IMR-90 (cell line): Measurements from ENCODE around the gene TBCD. TPM values are rescaled to one million over a fixed set of nuclear protein-coding genes. Genes with fewer than 3 reads are reported as not detected.

ENCODE experiments used
- ATAC-seq: fragments of 200-7000 bp; cut with Tn5 transposase; 2 replicates; pipeline ENCODE4 v1.9.1; 2020; ENCODE audit warnings: low read depth, mild to moderate bottlenecking, moderate library complexity
- BruUV-seq: library from RNA; stranded (reverse); fragments of 400-500 nt; replicated peaks from 2 replicates; lab custom pipeline; 2021; lab: Mats Ljungman, UMichigan
- CTCF ChIA-PET: fragments of 300-600 bp; formaldehyde crosslinking; extraction: SDS; loops from one replicate; lab custom pipeline; 2021; ENCODE audit warnings: antibody characterized with exemption; lab: Yijun Ruan, JAX
- POLR2A ChIA-PET: fragments of 300-600 bp; sonication (Branson Sonifier 250); formaldehyde crosslinking; loops from one replicate; lab custom pipeline; 2022; ENCODE audit warnings: antibody characterized with exemption; ENCODE audit not compliant: unreplicated experiment; lab: Charles Lee
- DNase-seq: peaks from one replicate; pipeline ENCODE4 v3.0.0; 2013
- H2AFZ ChIP-seq: replicated peaks from 2 replicates; pipeline ENCODE3; 2013; ENCODE audit warnings: low read length, mild to moderate bottlenecking; ENCODE audit not compliant: poor library complexity
- H2AK5ac ChIP-seq: 2 replicates; pipeline ENCODE4 v1.6.1; 2013; ENCODE audit warnings: low read depth, low read length, inconsistent platforms
- H2AK9ac ChIP-seq: replicated peaks from 2 replicates; pipeline ENCODE3; 2013; ENCODE audit warnings: mild to moderate bottlenecking, low read depth, low read length, moderate library complexity; ENCODE audit not compliant: poor library complexity
- H2BK120ac ChIP-seq: 2 replicates; pipeline ENCODE4 v1.6.1; 2013; ENCODE audit warnings: low read depth, low read length, inconsistent platforms
- H2BK15ac ChIP-seq: 3 replicates; pipeline ENCODE4 v1.6.1; 2013; ENCODE audit warnings: low read depth, low read length, inconsistent platforms
- H2BK20ac ChIP-seq: 2 replicates; pipeline ENCODE4 v1.6.1; 2013; ENCODE audit warnings: low read depth, mild to moderate bottlenecking, inconsistent platforms, low read length, moderate library complexity
- H2BK5ac ChIP-seq: 2 replicates; pipeline ENCODE4 v1.6.1; 2013; ENCODE audit warnings: mild to moderate bottlenecking, low read depth, low read length, inconsistent platforms; ENCODE audit not compliant: poor library complexity, severe bottlenecking
- H3K14ac ChIP-seq: replicated peaks from 2 replicates; pipeline ENCODE4 v1.6.1; 2013; ENCODE audit warnings: low read depth, low read length, inconsistent platforms
- H3K18ac ChIP-seq: 2 replicates; pipeline ENCODE4 v1.6.1; 2013; ENCODE audit warnings: low read depth, low read length, control low read depth
- H3K23ac ChIP-seq: 2 replicates; pipeline ENCODE4 v1.6.1; 2013; ENCODE audit warnings: low read depth, low read length, inconsistent platforms
- H3K27ac ChIP-seq: 2 replicates; pipeline ENCODE4 v1.5.1; 2013; ENCODE audit warnings: mild to moderate bottlenecking, control low read depth, low read length; ENCODE audit not compliant: insufficient read depth
- H3K27me3 ChIP-seq: 2 replicates; pipeline ENCODE4 v1.6.1; 2013; ENCODE audit warnings: low read length; ENCODE audit not compliant: control insufficient read depth, insufficient read depth
- H3K36me3 ChIP-seq: 2 replicates; pipeline ENCODE4 v1.6.1; 2013; ENCODE audit warnings: low read length, mixed read lengths; ENCODE audit not compliant: control insufficient read depth, insufficient read depth
- H3K4ac ChIP-seq: 2 replicates; pipeline ENCODE4 v1.6.1; 2013; ENCODE audit warnings: low read depth, low read length, inconsistent platforms
- H3K4me1 ChIP-seq: 2 replicates; pipeline ENCODE4 v1.6.1; 2013; ENCODE audit warnings: low read length, mixed read lengths; ENCODE audit not compliant: control insufficient read depth, insufficient read depth
- H3K4me2 ChIP-seq: 2 replicates; pipeline ENCODE4 v1.6.1; 2013; ENCODE audit warnings: low read depth, mild to moderate bottlenecking, control low read depth, low read length, moderate library complexity
- H3K4me3 ChIP-seq: 2 replicates; pipeline ENCODE4 v1.5.1; 2013; ENCODE audit warnings: low read depth, mild to moderate bottlenecking, control low read depth, low read length, moderate library complexity; ENCODE audit not compliant: insufficient read depth
- H3K56ac ChIP-seq: 2 replicates; pipeline ENCODE4 v1.6.1; 2013; ENCODE audit warnings: low read length, inconsistent platforms; ENCODE audit not compliant: insufficient read depth; ENCODE audit errors: extremely low read depth
- H3K79me1 ChIP-seq, 2 experiments: 2 replicates each; pipeline ENCODE4 v1.6.1; 2013; ENCODE audit warnings: low read length in 2 of 2, inconsistent platforms in 1 of 2, low read depth in 1 of 2
- H3K9ac ChIP-seq: 2 replicates; pipeline ENCODE4 v1.6.1; 2013; ENCODE audit warnings: low read depth, low read length, control low read depth
- H3K9me1 ChIP-seq: 2 replicates; pipeline ENCODE4 v1.6.1; 2013; ENCODE audit warnings: low read length, inconsistent platforms; ENCODE audit not compliant: insufficient read depth
- H3K9me3 ChIP-seq: 2 replicates; pipeline ENCODE4 v1.6.1; 2013; ENCODE audit warnings: low read length; ENCODE audit not compliant: control insufficient read depth, insufficient read depth
- H4K20me1 ChIP-seq: 2 replicates; pipeline ENCODE4 v1.6.1; 2013; ENCODE audit warnings: low read length, inconsistent platforms; ENCODE audit not compliant: insufficient read depth
- H4K5ac ChIP-seq: 2 replicates; pipeline ENCODE4 v1.6.1; 2013; ENCODE audit warnings: mild to moderate bottlenecking, low read depth, low read length, control low read depth
- H4K8ac ChIP-seq, 2 experiments: 2 replicates each; pipeline ENCODE4 v1.6.1; 2013; ENCODE audit warnings: low read depth in 2 of 2, low read length in 2 of 2, control low read depth in 1 of 2, inconsistent platforms in 1 of 2
- H4K91ac ChIP-seq: 2 replicates; pipeline ENCODE4 v1.6.1; 2013; ENCODE audit warnings: low read depth, low read length, inconsistent platforms; ENCODE audit not compliant: insufficient read depth
- CHD1 ChIP-seq: IDR thresholded peaks from 2 replicates; pipeline ENCODE4 v1.6.1; 2012; ENCODE audit warnings: low read depth, low read length, improper control_type of control experiment
- CTCF ChIP-seq: conservative IDR thresholded peaks from 2 replicates; pipeline ENCODE4 v1.5.1; 2012; ENCODE audit warnings: mild to moderate bottlenecking, low read depth, low read length, improper control_type of control experiment
- ELK1 ChIP-seq: fragments of 150-350 bp; IDR thresholded peaks from 2 replicates; pipeline ENCODE4 v1.6.1; 2016; ENCODE audit warnings: low read depth, mild to moderate bottlenecking, low read length, moderate library complexity, borderline replicate concordance
- FOS ChIP-seq: fragments of 150-350 bp; IDR thresholded peaks from 2 replicates; pipeline ENCODE4 v1.6.1; 2016; ENCODE audit warnings: low read depth, low read length
- MAZ ChIP-seq: IDR thresholded peaks from 2 replicates; pipeline ENCODE4 v1.6.1; 2012; ENCODE audit warnings: low read depth, mild to moderate bottlenecking, low read length, improper control_type of control experiment, moderate library complexity, borderline replicate concordance
- MXI1 ChIP-seq: IDR thresholded peaks from 2 replicates; pipeline ENCODE4 v1.6.1; 2012; ENCODE audit warnings: low read depth, mild to moderate bottlenecking, low read length, moderate library complexity, borderline replicate concordance
- NFE2L2 ChIP-seq: fragments of 150-350 bp; IDR thresholded peaks from 2 replicates; pipeline ENCODE4 v1.6.1; 2016; ENCODE audit warnings: low read depth, mild to moderate bottlenecking, low read length
- POLR2A ChIP-seq: IDR thresholded peaks from 2 replicates; pipeline ENCODE4 v1.6.1; 2012; ENCODE audit warnings: mild to moderate bottlenecking, low read depth, low read length
- RAD21 ChIP-seq: IDR thresholded peaks from 2 replicates; pipeline ENCODE4 v1.6.1; 2012; ENCODE audit warnings: low read length, improper control_type of control experiment
- RCOR1 ChIP-seq: IDR thresholded peaks from 2 replicates; pipeline ENCODE4 v1.6.1; 2012; ENCODE audit warnings: mild to moderate bottlenecking, low read length, improper control_type of control experiment; ENCODE audit not compliant: insufficient replicate concordance
- RFX5 ChIP-seq: IDR thresholded peaks from 2 replicates; pipeline ENCODE4 v1.8.0; 2012; ENCODE audit warnings: low read depth, mild to moderate bottlenecking, low read length, moderate library complexity
- SMC3 ChIP-seq: fragments of 150-350 bp; IDR thresholded peaks from 2 replicates; pipeline ENCODE4 v1.6.1; 2016; ENCODE audit warnings: low read depth, mild to moderate bottlenecking, antibody characterized with exemption, low read length, moderate library complexity
- USF2 ChIP-seq: fragments of 150-350 bp; IDR thresholded peaks from 2 replicates; pipeline ENCODE4 v1.6.1; 2017; ENCODE audit warnings: mild to moderate bottlenecking, antibody characterized with exemption, low read length, low read depth
- WGBS, 2 experiments: methylation state at CpG; one replicate each; pipeline versions ENCODE4 v1.1.5 to v1.1.7; 2013; ENCODE audit warnings: missing lambda C conversion rate in 2 of 2; ENCODE audit not compliant: insufficient read length in 1 of 2; ENCODE audit errors: extremely low coverage in 2 of 2; 5-methylcytosine and 5-hydroxymethylcytosine counted together
- dilution Hi-C: fragments of 300-500 bp; cut with HindIII; formaldehyde crosslinking; loops from one replicate; pipeline ENCODE4 v1.14.3; 2018; ENCODE audit warnings: low sequenced_read_pairs; ENCODE audit not compliant: unreplicated experiment
- in situ Hi-C: fragments of 300-500 bp; cut with MboI; formaldehyde crosslinking; loops from 3 replicates; pipeline ENCODE4 v1.14.3; 2019; ENCODE audit warnings: low sequenced_read_pairs, inconsistent platforms, mixed read lengths
- intact Hi-C: fragments of 100-400 bp; cut with micrococcal nuclease; formaldehyde crosslinking; loops from 2 replicates; pipeline ENCODE4 v1.10.0; 2022
- polyA plus RNA-seq, 3 experiments: library from polyadenylated mRNA; depleted of rRNA; stranded (reverse); fragments of >200 nt; gene quantifications; 2 replicates each; pipeline ENCODE4 v1.2.3, GENCODE V29; 2012; ENCODE audit warnings: low replicate concordance in 1 of 3
- total RNA-seq: library from RNA; depleted of rRNA; stranded (reverse); fragments of >200 nt; gene quantifications from 2 replicates; pipeline ENCODE4 v1.2.3, GENCODE V29; 2012

The TBCD gene
- total and polyA plus RNA-seq, 2 of the 4 experiments (the other 2 are of a cell fraction) = 21.9 to 54.5 TPM

DNA sequence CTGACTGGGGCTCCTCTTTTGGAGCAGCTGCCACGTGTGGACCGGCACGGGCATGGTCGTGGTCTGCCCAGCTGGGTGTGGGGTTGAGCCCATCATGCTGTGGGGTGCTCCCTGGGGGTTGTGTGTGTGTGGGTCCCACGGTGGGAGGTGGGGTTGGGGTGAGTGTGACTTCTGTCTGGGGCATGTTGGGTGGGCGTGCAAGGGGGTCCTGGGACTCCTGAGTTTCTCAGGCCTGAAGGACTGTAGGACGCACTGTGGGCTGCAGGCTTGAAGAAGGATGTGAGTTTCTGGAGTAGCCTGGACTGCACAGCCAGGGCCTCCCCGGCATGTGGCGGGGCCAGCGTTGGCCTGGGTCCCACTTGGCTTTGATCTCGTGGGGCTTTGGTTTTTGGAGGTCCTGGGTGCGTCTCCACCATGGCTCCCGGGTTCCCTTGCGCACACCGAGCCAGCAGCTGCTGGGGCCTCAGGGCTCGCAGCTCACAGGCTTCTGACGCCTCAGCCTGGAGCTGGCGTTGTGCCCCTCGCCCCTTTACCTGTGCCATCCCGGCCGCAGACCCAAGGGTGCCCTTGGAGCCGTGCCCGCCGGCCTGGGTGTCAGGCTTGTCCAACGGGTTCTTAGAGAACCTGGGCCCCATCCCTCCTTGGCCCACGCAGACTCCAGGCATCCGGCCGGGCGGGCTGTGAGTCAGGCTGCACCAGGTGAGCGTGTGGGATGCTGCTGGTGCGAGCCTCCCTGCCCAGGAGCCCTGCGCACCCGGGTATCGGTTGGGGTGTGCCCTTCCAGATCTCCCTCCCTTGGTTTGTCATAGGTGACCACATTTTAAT is 122.4 kb downstream of the TBCD start:
- dilution Hi-C loops = no loop called here

More for the DNA sequence above, 122.4 kb downstream of the TBCD start:
- Histone ChIP-seq H3K14ac (no peak overlapping the region), H3K18ac (no peak overlapping the region), H2AFZ (no peak overlapping the region), H3K4me2 (no peak overlapping the region), H2BK20ac (no peak overlapping the region), H3K79me1 (peaks cover 6 to 25% of the 10 kb centered on the region in 2 experiments), H2BK5ac (no peak overlapping the region), H3K9me1 (0 out of 2 replicates have a peak, but pooled peaks cover 2% of the 10 kb centered on the region), H3K36me3 (peaks cover 13% of the 10 kb centered on the region), H3K4me3 (no peak overlapping the region), H3K4ac (no peak overlapping the region), H2AK5ac (no peak overlapping the region), H3K9ac (no peak overlapping the region), H3K27ac (no peak overlapping the region), H2BK15ac (no peak overlapping the region), H3K56ac (no peak overlapping the region), H4K91ac (no peak overlapping the region), H2AK9ac (no peak overlapping the region), H3K27me3 (no peaks in the 10 kb centered on the region), H3K9me3 (no peaks in the 10 kb centered on the region), H3K4me1 (peaks cover 3% of the 10 kb centered on the region; the same call in 1 of the 2 replicates), H4K5ac (no peak overlapping the region), H3K23ac (no peak overlapping the region), H2BK120ac (no peak overlapping the region), H4K8ac (no peak overlapping the region), H4K20me1 (no peaks in the 10 kb centered on the region)
- in situ Hi-C loops (no loop called here), intact Hi-C loops (no loop called here)
- no peak for TF ChIP-seq CTCF
- no peak for TF ChIP-seq MAZ
- no peak for TF ChIP-seq RCOR1
- TF ChIP-seq MXI1 = no peak
- no peak for TF ChIP-seq ELK1
- no peak for TF ChIP-seq NFE2L2
- TF ChIP-seq FOS = no peak
- TF ChIP-seq RFX5 = no peak
- no peak for TF ChIP-seq SMC3
- no peak for TF ChIP-seq USF2
- TF ChIP-seq RAD21 = no peak
- TF ChIP-seq POLR2A = no peak
- TF ChIP-seq CHD1 = no peak
- ATAC-seq = no peak
- CTCF ChIA-PET = interaction anchor here (0.8 kb wide), 1 partner anchor 43 kb away, joined by 5 read pairs; no protein-coding TSS in a partner anchor
- POLR2A ChIA-PET = no interaction called here
- WGBS, 2 experiments = 88% methylated on average over 21 of the region's 34 CpGs; no CpG with 5 or more reads in 1 of the 2 experiments
- BruUV-seq = no TSS peak
- no peak for DNase-seq
